Activated CD8-positive, alpha-beta T cell treated with anti-CD3 and anti-CD28 coated beads for 36 hours (primary cell): ENCODE data around the gene ENAH. TPM values are rescaled to one million over a fixed set of nuclear protein-coding genes. Genes with fewer than 3 reads are reported as not detected.

Experiments
- ATAC-seq: fragments of 200-7000 bp; cut with Tn5 transposase; one replicate; pipeline ENCODE4 v1.10.0; 2021; ENCODE audit warnings: mild to moderate bottlenecking, moderate library complexity
- CTCF ChIA-PET: fragments of 350-600 bp; sonication (Branson Sonifier 250); formaldehyde crosslinking; loops from one replicate; lab custom pipeline; 2021; ENCODE audit warnings: antibody characterized with exemption; lab: Charles Lee
- POLR2A ChIA-PET: fragments of 350-600 bp; sonication (Branson Sonifier 250); formaldehyde crosslinking; loops from one replicate; lab custom pipeline; 2021; ENCODE audit warnings: antibody characterized with exemption; lab: Charles Lee
- DNase-seq: peaks from one replicate; pipeline ENCODE4 v3.0.0-alpha.2; 2020
- H3K27ac Mint-ChIP-seq: one replicate; pipeline ENCODE4 v1.8.0; 2021; ENCODE audit warnings: mild to moderate bottlenecking, mixed read lengths
- H3K27me3 Mint-ChIP-seq: one replicate; pipeline ENCODE4 v1.8.0; 2021; ENCODE audit warnings: mixed read lengths
- H3K36me3 Mint-ChIP-seq: one replicate; pipeline ENCODE4 v1.8.0; 2021; ENCODE audit warnings: low read depth, mixed read lengths
- H3K4me1 Mint-ChIP-seq: one replicate; pipeline ENCODE4 v1.8.0; 2021; ENCODE audit warnings: low read depth, mixed read lengths
- H3K4me3 Mint-ChIP-seq: one replicate; pipeline ENCODE4 v1.8.0; 2021; ENCODE audit warnings: mild to moderate bottlenecking, moderate library complexity, mixed read lengths
- H3K9me3 Mint-ChIP-seq: one replicate; pipeline ENCODE4 v1.8.0; 2021; ENCODE audit warnings: mixed read lengths
- intact Hi-C: fragments of 100-400 bp; cut with micrococcal nuclease; formaldehyde crosslinking; loops from one replicate; pipeline ENCODE4 v1.10.0; 2022
- total RNA-seq, 2 experiments: library from RNA; stranded (reverse); gene quantifications; one replicate each; pipeline ENCODE4 v1.2.3, GENCODE V29; 2021
- TF ChIP-seq, protein P1 (sequence below): fragments of 200-600 bp; IDR thresholded peaks from one replicate; pipeline ENCODE4 v1.8.0; 2022; ENCODE audit warnings: antibody characterized with exemption, mild to moderate bottlenecking

Gene ENAH
- total RNA-seq, 2 experiments from 2014 or later: 0.51 to 0.65 TPM

DNA sequence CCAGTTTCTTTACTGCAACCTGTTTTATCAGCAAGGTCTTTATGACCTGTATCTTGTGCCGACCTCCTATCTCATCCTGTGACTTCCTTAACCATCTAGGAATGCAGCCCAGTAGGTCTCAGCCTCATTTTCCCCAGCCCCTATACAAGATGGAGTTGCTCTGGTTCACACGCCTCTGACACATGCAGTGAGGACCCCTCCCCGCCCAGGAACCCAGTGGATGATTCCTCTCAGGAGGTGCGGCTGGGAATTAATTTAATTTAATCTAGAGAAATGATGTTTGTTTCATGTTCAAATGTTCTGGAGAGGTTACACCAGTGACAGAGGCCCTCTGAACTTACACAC is 186.1 kb downstream of the ENAH start:
- ChIA-PET CTCF (interaction anchor here (1.8 to 2.5 kb wide), 2 partner anchors 10 to 22 kb away, joined by 8 to 11 read pairs; no protein-coding TSS in a partner anchor), POLR2A (interaction anchor here (1.0 to 3.9 kb wide), 7 partner anchors 12 to 644 kb away, joined by 3 to 18 read pairs (median 13); partner anchors contain the start of genes LBR, PYCR2 and SRP9)
- H3K27ac Mint-ChIP-seq: peak overlapping the region; percentile 99
- intact Hi-C loops: no loop called here
- peak overlapping the region; percentile 91 for H3K4me3 Mint-ChIP-seq
- no peak for DNase-seq
- no peaks in the 10 kb centered on the region for H3K27me3 Mint-ChIP-seq
- H3K4me1 Mint-ChIP-seq: peaks cover 20% of the 10 kb centered on the region
- no peaks in the 10 kb centered on the region for H3K9me3 Mint-ChIP-seq
- TF ChIP-seq, protein P1, sequence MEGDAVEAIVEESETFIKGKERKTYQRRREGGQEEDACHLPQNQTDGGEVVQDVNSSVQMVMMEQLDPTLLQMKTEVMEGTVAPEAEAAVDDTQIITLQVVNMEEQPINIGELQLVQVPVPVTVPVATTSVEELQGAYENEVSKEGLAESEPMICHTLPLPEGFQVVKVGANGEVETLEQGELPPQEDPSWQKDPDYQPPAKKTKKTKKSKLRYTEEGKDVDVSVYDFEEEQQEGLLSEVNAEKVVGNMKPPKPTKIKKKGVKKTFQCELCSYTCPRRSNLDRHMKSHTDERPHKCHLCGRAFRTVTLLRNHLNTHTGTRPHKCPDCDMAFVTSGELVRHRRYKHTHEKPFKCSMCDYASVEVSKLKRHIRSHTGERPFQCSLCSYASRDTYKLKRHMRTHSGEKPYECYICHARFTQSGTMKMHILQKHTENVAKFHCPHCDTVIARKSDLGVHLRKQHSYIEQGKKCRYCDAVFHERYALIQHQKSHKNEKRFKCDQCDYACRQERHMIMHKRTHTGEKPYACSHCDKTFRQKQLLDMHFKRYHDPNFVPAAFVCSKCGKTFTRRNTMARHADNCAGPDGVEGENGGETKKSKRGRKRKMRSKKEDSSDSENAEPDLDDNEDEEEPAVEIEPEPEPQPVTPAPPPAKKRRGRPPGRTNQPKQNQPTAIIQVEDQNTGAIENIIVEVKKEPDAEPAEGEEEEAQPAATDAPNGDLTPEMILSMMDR: no peak
- no peak for ATAC-seq
- no peaks in the 10 kb centered on the region for H3K36me3 Mint-ChIP-seq

DNA sequence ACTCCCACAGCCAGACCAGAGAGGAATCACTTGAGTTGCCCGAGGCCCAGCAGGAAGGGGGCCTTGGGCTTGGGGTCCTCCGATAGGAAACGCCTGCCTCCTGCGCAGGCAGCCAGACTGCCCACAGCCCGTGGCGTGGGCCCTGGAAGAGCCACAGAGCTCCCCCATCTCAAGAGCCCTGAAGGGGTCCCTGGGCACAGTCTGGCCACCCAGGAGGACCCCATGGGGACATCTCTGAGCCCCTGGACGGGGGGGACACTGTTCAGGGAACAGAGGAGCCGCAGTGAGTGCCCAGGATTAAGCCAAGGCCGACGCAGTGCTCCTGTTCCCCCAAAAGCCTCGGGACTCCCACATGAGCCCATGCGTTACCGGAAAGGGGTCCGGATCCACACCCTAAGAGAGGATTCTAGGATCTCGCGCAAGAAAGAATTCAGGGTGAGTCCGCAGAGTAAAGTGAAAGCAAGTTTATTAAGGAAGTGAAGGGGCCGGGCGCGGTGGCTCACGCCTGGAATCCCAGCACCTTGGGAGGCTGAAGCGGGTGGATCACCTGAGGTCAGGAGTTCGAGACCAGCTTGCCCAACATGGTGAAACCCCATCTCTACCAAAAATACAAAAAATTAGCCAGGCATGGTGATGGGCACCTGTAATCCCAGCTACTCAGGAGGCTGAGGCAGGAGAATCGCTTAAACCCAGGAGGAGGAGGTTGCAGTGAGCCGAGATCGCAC is 187.0 kb downstream of the ENAH start:
- ATAC-seq: no peak
- Mint-ChIP-seq H3K27me3 (no peaks in the 10 kb centered on the region), H3K36me3 (no peaks in the 10 kb centered on the region), H3K9me3 (no peaks in the 10 kb centered on the region), H3K27ac (peak overlapping the region; percentile 99), H3K4me1 (peaks cover 28% of the 10 kb centered on the region), H3K4me3 (peak overlapping the region; percentile 10)
- DNase-seq: no peak
- TF ChIP-seq, protein P1: no peak
- intact Hi-C loops: no loop called here
- ChIA-PET POLR2A (interaction anchor here (0.9 to 3.3 kb wide), 4 partner anchors 9 to 311 kb away, joined by 3 to 15 read pairs (median 4); partner anchors contain the start of gene SRP9), CTCF (interaction anchor here (1.4 kb wide), 1 partner anchor 9 kb away, joined by 5 read pairs; no protein-coding TSS in a partner anchor)

- ATAC-seq (no peak), DNase-seq (no peak)
- Mint-ChIP-seq H3K4me1 (peaks cover 35% of the 10 kb centered on the region), H3K4me3 (no peak overlapping the region), H3K27ac (peak overlapping the region; percentile 36), H3K36me3 (no peaks in the 10 kb centered on the region), H3K27me3 (no peaks in the 10 kb centered on the region), H3K9me3 (no peaks in the 10 kb centered on the region)
- TF ChIP-seq, protein P1: no peak
- intact Hi-C loops: no loop called here
- ChIA-PET POLR2A (interaction anchor here (0.9 to 1.6 kb wide), 4 partner anchors 8 to 312 kb away, joined by 3 to 5 read pairs (median 4); partner anchors contain the start of gene SRP9), CTCF (interaction anchor here (1.4 kb wide), 1 partner anchor 9 kb away, joined by 5 read pairs; no protein-coding TSS in a partner anchor)
Observed at GRCh38 chr1:225464851-225465792, 187.8 kb downstream of the ENAH start.

DNA sequence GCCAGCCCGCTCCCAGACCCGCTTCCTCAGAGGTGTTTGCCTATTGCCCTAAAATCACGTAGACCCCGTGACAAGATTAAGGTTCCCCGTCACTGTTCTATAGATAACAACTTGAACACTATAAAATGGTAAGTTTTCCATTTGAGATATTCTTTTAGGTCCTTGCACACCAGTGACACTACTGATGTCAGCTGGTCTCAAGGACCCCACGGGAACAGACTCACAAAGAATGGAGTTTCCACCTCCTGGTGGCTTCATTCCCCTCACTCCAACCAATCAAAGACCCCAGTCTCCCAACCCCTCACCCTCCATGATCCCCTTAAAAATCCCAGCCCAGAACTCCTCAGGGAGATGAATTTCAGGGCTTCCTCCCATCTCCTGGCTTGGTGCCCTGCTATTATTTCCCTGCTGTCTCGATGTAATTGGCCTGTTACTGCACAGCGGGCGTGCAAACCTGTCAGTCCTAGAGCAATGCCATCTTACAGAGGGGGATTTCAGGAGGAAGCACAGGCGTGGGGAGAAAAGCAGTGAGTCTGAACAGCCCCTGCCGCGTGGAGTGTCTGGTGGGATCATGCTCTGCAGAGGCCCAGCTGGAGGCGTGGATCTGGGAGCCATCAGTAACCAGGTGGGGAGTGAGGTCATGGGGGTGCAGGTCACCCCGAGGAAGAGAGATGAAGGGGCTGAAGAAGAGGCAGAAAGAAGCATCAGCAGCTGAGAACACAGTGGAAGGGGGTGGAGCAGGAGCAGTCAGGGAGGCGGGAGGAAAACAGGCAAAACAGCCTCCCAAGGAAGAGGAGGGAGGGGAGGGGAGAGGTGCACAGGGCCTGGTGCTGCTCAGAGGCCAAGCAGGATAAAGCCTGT is 190.0 kb downstream of the ENAH start:
- intact Hi-C loops: no loop called here
- TF ChIP-seq, protein P1: no peak
- Mint-ChIP-seq H3K9me3 (no peaks in the 10 kb centered on the region), H3K27me3 (no peaks in the 10 kb centered on the region), H3K27ac (peak overlapping the region; percentile 36), H3K4me1 (peaks cover 41% of the 10 kb centered on the region), H3K4me3 (no peak overlapping the region), H3K36me3 (no peaks in the 10 kb centered on the region)
- CTCF ChIA-PET: no interaction called here
- ATAC-seq: no peak
- POLR2A ChIA-PET: interaction anchor here (1.0 kb wide), 1 partner anchor 18 kb away, joined by 3 read pairs; no protein-coding TSS in a partner anchor
- DNase-seq: no peak
